Stimulated activated CD4-positive, alpha-beta T cell treated with anti-CD3 and anti-CD28 coated beads, Interleukin-4, amount 100 ng/mL, for 4 hours (primary cell): ENCODE measurements around the gene PPP2R3C.
"Not testable (repeated sequence)": the region's sequence is repeated elsewhere in the genome, so short reads cannot be mapped to it uniquely, and the experiment has no call there.

Experiments
- DNase-seq, 2 experiments: peaks; one replicate each; pipeline ENCODE4 v3.0.0-alpha.2; 2020

The PPP2R3C gene

GRCh38 chr14:35123388-35123703, 1.6 kb upstream of the PPP2R3C start:
- DNase-seq: no peak

- DNase-seq: no peak
These were observed 1.1 kb upstream of the PPP2R3C start for GRCh38 chr14:35122696-35123387.

DNA sequence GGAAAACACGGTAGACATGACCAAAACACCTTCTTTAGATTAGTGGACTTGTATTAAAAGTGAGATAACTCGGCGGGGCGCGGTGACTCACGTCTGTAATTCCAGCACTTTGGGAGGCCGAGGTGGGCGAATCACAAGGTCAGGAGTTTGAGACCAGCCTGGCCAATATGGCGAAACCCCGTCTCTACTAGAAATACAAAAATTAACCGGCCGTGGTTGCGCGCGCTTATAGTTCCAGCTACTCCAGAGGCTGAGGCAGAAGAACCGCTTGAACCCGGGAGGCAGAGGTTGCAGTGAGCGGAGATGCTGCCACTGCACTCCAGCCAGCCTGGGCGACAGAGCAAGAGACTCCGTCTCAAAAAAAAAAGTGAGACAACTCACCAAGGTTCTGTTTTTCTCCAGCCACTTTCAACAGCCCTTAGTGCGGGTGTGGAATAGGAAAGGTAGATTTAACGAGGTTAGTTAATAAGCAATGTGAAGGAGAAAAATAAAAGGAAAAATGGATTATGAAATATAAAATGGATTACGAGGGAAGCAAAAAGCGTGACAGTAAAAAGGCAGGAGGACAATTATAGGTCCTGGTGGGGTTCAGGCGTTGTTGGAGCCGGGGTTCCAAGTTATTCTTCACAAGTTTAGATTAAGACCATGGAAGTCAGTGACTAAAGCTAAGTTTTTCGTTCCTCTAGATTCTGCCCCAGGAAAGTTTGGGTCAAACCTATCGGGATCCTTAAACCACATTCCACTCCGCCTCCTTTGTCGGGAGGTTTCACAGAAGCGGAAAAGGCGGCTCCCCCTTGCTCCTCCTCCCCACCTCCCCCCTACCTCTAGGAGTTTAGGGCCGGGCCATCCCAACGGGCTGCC, 534 bp downstream of the PPP2R3C start:
- no peak for DNase-seq

- DNase-seq: no peak
These were observed 4.7 kb downstream of the PPP2R3C start for GRCh38 chr14:35117112-35117511.

DNA sequence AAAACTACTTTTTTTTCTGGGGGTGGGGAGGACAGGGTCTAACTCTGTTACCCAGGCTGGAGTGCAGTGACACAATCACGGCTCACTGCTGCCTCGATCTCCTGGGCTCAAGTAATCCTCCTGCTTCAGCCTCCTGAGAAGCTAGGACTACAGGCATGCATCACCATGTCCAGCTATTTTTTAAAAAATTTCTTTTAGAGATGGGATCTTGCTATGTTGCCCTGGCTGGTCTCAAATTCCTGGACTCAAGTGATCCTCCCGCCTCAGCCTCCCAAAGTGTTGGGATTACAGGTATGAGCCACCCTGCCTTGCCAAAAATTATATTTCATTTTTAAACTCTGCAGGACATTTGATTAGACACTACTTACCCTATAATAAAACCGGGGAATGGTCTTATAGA, 5.5 kb downstream of the PPP2R3C start:
- DNase-seq: no peak

DNA sequence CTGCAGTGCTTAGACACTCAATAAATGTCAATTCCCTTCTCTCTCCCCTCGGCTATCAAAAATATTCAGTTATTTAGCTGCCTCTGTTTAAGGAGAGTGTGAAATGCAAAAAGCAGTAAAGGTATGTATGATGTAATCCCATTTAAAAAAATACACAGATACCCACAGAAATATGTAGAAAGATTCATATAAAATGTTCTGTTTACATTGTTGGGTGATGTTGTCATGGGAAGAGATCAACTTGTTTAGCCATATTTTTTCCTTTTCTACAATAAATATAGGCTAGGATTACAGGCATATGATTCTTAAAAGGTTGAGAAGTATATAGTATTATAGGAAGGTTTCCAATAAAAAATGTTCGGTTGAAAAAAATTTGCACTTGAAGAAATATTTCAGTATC, 7.8 kb downstream of the PPP2R3C start:
- no peak for DNase-seq

DNA sequence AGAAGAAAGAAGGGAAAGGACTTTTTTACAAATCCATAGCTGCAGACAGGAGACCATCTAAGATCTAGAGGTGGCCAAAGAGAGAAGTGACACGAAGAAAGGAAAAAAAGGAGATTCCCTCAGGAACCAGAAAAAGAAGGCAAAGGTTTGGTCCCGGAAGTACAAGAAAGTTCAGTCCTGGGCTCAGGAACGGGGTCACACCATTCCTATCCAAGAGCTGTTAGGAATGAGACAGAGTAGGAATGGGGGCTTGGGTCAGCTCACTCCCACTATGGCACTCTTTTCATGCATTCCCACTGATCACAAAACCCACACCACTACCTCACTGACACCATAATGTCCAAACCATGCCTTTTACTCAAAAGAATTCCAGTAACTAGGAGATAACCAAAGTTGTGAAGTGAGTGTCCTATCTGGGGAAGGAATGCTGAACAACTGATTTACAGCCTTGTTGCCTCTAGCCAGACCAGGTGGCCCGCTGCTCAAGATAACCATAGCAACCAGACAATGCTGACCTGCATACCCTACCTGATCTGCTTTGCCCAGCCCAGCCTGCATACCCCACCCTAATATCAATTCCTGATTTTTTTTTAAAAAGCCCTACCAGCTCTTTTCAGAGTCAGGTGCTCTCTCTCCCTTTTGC, 8.4 kb downstream of the PPP2R3C start:
- no peak for DNase-seq

- DNase-seq: no peak
These were observed 9.1 kb downstream of the PPP2R3C start for GRCh38 chr14:35112641-35113040.

GRCh38 chr14:35107866-35108265, 13.9 kb downstream of the PPP2R3C start:
- DNase-seq: no peak

DNA sequence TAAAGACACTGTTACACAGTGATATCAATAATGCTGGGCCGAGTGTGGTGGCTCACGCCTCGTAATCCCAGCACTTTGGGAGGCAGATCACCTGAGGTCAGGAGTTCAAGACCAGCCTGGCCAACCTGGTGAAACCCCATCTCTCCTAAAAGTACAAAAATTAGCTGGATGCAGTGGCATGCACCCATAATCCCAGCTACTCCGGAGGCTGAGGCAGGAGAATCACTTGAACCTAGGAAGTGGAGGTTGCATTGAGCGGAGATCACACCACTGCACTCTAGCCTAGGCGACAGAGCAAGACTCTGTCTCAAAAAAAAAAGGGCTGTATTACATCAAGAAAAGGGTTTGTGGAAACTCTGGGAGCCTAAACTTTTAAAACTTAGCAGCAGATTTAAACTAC, 27.1 kb downstream of the PPP2R3C start:
- not testable (repeated sequence) for DNase-seq

DNA sequence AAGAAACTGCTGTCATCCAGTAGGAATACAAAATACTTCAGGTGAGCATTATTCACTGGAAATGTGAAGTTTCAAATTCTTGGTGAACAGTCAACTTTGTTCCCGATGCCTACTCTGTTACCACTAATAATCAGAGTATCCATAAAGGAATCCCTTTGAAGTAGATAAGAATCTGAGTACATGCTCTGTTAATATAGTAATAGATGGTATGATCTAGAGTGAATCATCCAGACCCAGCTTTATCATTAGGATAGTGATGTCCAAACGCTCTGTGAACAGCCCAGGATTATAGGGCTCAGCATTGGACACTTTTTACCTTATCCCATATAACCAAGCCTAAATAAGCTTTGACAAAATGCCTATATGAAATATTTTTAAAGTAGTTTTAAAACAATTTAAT, 33.3 kb downstream of the PPP2R3C start:
- no peak for DNase-seq

DNA sequence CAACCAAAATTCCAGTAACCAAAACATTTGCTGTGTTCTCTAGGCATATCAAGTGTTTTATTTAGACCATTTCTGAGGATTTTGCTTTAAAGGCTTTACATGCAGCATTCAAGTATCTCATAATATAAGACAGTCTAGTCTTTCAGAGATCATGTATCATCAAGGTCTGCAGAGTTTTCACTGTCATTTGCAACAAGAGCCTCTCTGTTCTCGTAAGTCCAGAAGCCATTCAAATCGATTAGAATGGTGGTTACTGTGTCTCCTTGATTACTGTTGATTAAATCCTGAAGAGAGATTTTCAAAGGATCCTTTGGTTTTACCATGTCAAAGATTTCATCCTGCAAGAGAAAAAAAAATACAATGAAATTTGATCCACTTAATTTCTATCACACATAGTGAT, 36.3 kb downstream of the PPP2R3C start:
- no peak for DNase-seq

- DNase-seq: no peak
These were observed 38.1 kb downstream of the PPP2R3C start for GRCh38 chr14:35083530-35084150.

DNA sequence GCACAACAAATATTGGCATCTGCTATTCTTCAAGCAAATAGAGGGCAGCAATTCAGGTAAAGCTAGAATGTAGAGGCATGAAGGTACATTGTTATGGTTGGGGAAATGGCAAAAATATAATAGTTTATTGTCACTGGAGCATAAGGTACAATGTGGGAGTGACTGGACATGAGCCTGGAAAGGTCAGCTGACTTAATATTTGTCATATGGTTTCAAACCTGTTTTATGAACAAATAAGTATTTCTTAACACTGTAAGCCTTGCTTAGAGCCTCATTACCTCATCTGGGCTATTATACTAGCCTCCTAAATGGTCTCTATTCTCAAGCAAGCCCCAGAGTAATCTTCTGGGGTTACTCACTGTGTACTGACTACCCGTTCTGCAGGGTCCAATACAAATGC, 42.0 kb downstream of the PPP2R3C start:
- no peak for DNase-seq

DNA sequence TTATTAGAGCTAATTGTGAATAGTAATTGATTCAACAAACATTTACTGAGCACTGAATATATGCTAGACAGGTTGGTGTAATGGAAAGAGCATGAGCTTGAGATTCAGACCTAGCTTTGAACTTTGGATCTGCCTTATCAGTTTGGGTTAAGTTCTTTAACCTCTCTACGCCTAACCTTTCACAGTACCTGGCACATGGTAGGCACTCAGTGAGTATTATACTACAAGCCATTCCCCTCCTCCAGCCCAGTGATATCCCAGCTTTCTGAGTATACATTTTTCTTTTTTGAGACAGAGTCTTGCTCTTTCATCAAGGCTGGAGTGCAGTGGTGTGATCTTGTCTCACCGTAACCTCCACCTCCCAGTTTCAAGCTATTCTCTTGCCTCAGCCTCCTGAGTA, 43.7 kb downstream of the PPP2R3C start:
- no peak for DNase-seq

DNA sequence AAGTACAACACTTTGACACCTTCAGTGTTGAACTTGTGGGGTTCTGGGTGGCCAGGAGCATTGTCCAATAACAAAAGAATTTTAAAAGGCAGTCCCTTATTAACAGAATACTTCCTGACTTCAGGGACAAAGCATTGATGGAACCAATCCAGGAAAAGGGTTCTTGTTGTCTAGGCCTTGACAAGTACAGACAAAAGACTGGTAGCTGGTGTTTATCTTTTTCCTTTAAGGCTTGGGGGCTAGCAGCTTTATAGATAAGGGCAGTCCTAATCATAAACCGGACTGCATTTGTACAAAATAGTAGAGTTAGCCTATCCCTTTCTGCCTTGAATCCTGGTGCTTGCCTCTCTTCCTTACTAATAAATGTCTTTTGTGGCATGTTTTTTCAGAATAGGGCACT, 48.3 kb downstream of the PPP2R3C start:
- DNase-seq: no peak

- no peak for DNase-seq
These were observed 49.6 kb downstream of the PPP2R3C start for GRCh38 chr14:35072226-35072625.

GRCh38 chr14:35068238-35069012, 53.4 kb downstream of the PPP2R3C start:
- DNase-seq: no peak

GRCh38 chr14:35065731-35066130, 56.1 kb downstream of the PPP2R3C start:
- not testable (repeated sequence) for DNase-seq

DNA sequence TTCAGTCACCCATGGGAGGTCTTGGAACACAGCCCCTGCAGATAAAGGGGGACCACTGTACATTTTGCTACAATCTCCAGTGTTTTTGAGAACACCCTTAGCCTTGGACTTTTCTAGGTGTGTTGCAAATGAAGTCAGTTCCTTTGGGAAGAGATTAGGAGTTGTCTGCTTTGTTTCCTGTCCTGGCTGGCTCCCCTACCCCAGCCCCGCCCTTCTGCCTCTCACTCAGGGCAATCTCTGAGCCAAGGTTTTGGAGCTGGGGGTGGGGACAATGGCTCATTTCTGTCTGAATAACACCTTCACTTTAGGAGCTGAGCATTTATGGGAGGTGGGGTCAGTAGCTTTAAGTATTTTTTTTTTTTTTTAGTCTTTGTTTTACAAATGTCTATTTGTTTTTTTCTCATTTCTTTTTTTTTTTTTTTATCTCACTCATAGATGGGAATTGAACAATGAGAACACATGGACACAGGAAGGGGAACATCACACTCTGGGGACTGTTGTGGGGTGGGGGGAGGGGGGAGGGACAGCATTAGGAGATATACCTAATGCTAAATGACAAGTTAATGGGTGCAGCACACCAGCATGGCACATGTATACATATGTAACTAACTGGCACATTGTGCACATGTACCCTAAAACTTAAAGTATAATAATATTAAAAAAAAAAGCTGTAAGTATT, 60.5 kb downstream of the PPP2R3C start:
- DNase-seq: not testable (repeated sequence)

GRCh38 chr14:35052637-35053036, 69.2 kb downstream of the PPP2R3C start:
- DNase-seq: no peak

DNA sequence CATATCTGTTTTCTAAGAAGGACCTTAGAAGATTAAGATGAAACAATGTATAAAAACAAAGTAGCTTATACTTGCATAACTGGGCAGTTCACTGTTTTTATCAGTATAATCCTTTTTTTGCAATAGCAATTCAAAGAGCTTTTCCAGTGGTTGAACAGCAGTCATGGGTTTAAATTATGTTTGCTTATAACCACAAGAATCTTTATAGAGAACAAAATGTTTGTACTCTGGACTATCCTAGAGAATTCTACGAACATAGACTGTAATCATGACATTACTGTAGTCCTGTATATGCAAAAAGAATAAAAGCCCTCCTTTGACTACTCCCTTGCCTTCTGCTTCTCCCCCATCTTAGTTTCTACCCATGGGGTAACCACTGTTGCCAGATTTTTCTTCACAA, 70.0 kb downstream of the PPP2R3C start:
- no peak for DNase-seq
